HPDE6-E6E7 (cell line): ENCODE results near the gene ALOX15B.
"Not testable (repeated sequence)": the region's sequence is repeated elsewhere in the genome, so short reads cannot be mapped to it uniquely, and the experiment has no call there.

Experiments used
- DNase-seq: peaks from one replicate; pipeline ENCODE4 v3.0.0; 2011; ENCODE audit warnings: missing footprints; ENCODE audit errors: extremely low spot score

Gene ALOX15B

DNA sequence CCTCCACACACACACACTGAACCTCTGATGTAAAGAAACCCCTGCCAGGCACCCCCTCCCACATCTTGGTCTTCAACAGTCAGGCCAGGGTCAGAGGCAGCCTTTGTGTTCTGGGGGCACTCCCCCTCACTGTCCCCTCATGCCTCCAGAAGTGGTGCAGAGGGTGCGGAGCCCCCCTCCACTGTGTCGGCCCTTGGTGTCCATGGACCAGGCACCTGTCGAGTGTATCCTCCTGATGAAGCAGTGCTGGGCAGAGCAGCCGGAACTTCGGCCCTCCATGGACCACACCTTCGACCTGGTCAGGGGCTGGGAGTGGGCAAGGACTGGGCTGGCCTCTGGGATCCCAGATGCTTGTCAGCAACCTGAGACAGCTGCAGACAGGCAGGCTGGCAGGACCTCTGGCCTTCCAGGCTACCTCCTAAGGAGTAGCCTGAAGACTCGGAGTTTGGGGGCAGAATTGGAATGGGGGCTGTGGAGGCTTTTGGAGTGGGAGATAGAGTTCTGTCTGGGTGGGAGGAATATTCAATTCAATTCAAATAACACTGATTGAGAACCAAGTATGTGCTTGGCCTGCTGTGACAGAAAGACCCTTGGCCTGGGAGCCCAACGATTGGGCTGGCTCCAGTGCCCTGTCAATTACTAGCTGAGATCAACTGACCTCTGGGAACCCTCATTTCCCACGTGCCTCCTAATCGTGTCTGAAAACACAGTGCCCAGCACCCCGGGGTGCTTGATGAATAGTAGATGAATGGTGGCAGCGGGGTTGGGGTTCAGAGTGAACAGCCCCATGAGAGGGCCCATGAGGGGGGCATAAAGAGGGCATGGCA is 24.9 kb upstream of the ALOX15B start:
- no peak for DNase-seq

DNA sequence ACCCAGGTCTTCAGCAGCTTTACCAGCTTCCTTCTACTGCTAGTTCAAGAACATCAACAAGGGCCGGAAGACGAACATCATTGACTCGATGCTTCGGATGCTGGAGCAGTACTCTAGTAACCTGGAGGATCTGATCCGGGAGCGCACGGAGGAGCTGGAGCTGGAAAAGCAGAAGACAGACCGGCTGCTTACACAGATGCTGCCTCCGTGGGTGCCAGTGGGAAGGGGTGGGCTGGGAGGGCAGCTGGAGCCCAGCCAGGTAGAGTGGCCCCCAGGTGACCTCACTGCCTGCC is 24.4 kb upstream of the ALOX15B start:
- no peak for DNase-seq

DNA sequence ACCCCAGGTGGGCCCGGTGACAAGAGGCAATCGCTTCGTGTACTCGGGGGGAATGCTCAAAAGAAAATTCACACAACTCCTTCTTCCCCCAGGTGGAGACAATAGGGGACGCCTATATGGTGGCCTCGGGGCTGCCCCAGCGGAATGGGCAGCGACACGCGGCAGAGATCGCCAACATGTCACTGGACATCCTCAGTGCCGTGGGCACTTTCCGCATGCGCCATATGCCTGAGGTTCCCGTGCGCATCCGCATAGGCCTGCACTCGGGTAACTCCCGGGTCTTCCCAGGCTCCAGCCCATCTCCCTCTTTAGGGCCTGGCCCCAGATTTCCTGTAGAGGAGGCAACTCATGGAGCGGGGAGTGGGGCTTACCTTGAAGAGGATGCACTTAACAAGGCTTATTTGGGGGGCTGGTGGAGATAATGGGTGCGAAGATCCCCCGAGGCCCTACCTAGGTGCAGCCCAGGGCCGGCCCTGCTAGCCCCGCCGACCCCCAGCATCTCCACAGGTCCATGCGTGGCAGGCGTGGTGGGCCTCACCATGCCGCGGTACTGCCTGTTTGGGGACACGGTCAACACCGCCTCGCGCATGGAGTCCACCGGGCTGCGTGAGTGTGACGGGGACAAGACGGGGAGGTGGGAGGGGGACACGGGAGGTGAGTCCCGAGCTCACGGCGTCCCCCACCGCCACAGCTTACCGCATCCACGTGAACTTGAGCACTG is 23.5 kb upstream of the ALOX15B start:
- no peak for DNase-seq

DNA sequence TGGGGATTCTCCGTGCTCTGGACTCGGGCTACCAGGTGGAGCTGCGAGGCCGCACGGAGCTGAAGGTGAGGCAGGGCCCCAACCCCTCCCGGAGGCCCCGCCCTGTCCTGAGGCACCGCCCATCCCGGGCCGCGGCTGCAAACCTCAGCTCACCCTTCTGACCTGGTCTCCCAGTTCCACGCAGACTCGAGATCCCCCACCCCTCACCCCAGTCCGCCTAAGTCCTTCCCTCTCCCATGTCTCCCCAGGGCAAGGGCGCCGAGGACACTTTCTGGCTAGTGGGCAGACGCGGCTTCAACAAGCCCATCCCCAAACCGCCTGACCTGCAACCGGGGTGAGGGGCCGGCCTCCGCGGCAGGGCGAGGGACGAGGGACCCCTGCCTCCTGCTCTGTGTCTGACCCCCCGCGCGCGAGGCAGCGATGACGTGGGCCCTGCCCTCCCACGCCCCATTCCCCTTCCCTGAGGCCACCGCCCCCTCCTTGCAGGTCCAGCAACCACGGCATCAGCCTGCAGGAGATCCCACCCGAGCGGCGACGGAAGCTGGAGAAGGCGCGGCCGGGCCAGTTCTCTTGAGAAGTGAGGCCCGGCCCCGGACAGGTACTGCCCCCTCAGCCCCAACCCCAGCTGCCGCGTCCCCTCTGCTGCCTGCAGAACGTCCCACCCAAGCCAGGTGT is 22.8 kb upstream of the ALOX15B start:
- no peak for DNase-seq

DNA sequence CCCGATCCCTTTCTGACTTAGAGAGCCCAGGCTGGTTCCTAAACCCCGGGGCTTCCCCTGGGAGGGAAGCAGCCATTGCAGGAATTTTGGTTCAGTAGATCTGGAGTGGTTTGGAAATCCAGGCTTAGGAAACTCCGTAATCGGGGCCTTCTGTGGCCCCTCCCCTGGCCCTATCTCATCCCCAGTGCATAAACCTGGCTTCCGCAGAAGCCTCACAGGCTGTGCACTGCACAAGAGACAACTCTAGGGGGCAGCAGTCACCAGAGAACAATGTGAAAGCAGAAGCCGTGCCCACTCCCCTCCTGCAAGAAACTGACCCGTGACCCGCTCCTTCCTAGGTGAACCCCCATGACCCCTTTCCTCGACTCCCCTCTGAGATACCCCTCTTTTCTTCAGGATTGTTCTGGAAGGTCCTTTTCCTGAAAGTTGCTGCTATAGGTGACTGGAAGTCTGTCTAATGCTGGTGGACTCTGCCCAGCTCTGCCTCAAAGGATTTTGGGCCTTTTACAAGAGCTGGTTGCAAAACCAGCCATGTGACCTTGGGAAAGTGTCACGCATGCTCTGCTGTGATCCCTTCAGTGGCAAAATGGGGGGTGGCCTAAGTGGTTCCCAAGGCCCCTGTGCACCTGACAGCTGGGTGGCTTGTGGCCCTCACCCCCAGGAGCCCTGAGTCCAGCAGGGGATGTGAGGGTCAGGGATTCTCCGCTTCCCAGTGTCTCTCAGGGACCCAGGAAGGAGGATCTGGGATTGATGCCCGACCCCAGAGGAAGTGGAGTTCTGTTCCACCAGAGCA is 22.0 kb upstream of the ALOX15B start:
- peak; percentile 27 for DNase-seq

DNA sequence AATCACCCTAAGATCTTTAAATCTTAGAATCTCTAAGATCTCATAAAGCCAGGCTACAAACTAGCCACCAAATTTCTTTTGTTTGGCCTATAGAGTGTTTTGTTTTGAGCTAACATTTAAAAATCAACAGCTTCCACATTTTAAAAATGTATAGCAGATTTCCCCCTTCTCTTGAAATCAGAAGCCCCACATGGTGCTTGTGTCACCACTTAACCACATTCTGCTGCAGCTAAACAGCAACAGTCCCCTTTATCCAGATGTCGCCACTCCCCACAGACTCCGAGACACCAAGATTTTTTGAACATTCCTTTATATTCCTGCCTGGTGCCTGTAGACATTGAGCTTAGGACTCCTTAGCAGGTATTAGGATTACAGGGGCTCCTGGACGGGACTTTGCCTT is 20.4 kb upstream of the ALOX15B start:
- no peak for DNase-seq

DNA sequence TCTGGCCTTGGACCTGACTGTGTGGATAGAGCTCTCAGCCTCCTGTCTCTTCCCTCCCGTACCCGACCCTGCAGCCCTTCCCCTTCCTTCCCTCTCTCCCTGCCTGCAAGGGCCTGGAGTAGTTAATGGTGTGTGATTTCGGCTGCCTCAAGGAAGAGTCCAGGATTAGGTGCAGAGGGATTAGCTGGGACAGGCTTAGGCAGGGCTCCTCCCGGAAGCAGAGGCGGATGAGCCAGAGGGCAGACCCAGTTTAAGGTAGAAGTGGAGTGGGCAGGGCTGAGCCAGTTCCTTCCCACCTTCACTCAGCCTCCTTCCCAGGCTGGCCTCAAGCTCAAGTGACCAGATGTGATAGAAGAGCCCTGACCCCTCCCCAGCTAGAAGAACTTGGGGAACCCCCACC is 19.7 kb upstream of the ALOX15B start:
- DNase-seq = peak; percentile 71

DNA sequence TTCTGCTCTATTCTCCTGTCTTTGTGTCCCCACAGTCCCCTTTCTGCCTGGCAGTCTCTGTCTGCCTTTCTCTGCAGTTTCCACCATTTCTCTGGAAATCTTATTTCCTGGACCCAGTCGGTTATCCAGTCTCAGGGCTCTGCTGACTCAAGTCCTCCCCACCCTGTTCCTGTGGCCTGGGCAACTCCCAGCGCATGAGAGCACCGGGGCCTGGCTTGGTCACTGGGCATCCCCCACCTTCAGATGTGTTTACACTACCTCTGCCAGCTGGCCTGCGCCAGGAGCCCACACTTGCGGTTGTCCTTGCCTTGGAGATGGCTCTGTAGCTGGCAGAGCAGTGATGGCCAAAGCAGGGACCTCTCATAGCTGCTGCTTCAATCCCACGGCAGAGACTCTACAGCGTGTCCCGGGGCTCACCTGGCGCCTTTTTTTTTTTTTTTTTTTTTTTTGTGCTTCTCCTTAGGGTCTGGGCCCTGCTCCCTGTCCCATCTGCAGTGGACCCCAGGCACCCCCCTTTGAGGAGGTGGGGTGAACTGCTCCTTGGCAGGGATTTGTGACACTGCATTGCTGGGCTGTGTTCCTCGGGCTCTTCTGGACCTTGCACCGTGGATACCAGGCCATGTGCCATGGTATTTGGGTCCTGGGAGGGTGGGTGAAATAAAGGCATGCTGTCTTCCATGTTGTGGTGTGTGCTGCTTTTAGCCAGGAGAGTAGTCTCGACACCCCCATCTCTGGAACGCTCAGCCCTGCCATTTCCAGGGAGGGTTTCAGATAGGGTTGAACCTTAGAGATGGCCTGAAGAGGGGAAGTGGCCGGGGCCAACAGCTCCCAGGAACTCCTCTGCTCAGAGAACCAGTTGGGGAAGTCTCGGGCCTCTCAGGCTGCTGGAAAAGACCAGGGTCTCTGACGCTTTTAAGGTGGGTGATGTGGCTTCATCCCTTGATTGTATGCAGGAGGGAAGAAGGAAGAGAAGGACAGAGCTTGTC is 18.9 kb upstream of the ALOX15B start:
- DNase-seq = peak; percentile 65

DNA sequence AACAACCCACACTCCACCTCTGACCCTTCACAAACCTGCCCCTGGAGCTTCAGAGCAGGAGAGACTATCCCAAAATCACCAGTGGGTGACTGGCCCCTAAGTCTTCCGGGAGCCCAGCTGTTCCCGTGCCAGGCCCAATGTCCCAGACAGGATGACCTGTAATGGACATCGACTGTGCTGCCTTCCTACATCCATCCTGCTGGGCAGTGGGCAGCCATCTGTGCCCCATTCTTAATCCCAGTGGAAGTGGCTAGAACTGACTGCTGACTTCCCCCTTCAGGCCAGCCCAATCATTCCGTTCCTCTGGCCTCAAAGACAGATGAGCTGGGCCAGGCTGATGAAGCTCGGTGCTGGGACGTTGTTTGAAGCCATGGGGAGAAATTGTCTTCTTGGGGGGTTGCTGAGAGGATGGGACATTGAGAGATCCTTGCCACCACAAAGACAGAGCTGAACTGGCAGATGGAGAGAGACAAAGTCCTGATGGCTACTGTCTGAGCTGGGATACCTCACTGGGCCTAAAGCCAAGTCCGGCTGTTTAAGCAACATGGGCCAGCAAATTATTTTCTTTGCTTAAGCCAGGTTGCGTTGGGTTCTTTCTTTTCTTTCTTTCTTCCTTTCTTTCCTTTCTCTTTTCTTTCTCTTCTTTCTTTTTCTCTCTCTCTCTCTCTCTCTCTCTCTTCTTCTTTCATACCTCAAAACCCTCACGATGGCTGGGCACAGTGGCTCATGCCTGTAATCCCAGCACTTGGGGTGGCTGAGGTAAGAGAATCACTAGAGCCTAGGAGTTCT is 17.9 kb upstream of the ALOX15B start:
- no peak for DNase-seq

DNA sequence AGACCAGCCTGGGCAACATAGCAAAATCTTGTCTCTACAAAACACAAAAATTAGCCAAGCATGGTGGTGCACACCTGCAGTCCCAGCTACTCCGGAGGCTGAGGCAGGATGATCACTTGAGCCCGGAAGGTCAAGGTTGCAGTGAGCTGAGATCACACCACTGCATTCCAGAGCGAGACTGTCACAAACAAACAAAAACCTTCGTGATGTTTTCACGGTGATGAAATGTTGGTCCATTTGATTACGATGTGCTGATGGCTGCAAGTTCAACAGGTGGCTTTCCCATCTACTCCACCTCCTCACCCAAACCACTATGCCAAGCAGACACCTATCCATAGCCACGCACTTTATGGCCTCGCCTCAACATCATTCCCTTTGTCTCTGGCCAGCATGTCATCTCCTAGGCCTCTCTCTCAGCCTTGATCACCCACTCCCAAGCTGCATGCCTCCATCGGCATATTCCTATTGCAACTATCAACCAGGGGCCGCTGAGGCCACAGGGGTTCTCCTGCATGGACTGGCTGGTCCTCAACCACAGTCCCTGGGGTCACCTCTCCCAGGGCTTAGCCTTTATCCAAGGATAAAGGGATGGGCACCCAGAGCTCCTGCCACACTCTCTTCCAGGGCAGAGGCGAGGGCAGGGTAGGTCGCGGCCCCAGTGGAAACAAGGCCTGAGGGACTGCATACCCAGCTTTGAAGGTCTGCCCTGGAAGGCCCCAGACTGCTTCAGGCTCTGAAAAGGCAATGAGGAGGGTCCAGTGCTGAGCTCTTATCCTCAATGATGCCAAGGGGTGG is 17.1 kb upstream of the ALOX15B start:
- no peak for DNase-seq

DNA sequence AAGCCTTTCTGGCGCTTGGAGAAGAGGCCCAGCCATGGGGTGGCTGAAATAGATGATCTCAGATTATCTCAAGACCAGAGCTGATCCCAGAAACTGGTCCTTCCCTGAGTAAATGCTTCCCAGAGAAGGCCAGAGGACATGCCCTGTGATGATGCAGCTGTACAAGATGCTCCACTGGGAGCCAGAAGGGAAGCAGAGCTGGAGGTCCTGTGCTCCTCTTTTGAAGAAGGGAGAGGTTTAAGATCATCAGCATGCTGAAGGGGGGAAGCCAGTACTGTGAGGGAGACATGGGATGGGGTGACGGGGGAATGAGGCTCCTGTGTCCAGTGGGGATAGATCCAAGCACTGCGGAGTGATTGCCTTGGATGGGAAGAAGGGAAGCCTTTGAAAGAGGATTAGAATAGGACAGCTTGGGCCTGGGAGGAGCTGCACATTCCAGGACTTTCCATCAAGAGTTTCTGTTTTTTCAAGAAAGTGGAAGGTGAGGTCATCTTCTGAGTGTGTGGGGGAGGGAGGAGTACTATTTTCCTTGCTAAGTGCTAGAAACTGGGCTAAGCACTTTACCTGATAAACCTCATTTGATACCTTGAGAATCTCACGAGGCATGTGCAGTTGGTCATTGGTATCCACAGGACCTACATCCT is 16.4 kb upstream of the ALOX15B start:
- DNase-seq = no peak

DNA sequence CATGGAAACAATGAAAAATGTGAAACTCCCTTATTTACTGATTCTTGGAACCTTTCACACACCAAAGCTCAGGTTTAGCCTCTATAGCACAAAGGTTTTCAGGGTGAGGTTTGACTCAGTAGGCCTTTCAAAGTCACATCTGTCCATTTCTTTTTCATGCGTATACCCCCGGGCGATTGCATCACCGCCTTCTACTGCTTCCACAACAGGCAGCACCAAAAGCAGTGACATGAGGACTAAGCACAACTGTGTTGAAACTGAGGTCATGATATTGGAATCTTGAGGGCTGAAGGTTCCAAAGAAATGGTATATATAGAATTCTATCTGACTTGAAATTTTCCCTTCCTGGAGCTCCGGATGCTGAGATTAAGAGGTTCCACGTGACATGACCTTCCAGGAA is 14.7 kb upstream of the ALOX15B start:
- DNase-seq = not testable (repeated sequence)

DNA sequence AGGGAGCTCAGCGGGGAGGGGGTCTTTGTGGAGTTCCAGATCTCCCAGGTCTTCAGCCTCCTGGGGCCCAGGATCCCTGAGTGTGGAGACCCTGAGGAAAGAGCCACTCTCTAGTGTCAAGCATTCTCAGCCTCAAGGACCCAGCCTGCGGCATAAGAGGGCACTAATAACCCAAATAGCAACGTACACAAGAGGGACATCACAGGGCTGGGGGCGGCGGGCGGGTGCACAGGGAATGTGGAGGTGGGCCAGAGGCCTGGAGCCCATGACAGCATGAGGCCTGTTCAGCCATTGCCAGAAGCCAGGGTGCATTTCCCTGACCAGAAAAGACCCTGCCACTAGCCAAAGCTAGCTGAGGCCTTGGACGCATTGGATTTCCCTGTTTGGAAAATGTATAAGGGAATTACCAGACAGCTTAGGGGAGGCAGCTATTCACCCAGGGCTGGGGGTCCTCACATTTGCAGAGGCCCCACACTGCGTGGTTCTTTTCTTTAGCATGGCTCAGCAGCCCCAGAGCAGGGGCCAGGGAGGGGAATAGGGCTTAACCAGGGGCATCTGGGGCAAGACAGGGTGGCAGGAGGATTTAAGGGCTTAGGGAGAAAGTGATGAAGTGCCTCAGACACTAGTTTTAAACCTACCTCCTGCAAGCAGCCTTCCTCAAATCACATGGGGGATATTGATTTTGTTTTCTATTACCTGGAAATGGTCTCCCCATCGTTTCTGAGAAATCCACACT is 13.5 kb upstream of the ALOX15B start:
- no peak for DNase-seq

DNA sequence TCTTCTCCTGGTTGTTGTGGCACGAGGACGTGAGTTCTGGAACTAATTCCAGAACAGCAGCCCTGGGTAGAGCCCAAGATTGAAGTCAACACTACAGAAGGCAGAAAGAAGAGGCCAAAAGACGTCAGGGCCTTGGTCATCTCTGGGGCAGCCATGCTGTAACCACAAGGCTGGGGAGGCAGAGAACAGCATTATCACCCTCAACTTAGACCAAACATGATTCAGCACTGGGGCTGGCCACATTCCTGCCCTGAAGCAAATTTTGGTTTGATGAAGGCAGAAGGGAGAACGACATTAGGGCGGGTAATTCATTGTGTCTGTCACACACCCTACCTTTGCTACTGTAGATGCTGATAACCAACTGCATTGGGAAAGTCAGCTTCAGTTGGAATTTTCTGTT is 9.7 kb upstream of the ALOX15B start:
- peak; percentile 36 for DNase-seq

DNA sequence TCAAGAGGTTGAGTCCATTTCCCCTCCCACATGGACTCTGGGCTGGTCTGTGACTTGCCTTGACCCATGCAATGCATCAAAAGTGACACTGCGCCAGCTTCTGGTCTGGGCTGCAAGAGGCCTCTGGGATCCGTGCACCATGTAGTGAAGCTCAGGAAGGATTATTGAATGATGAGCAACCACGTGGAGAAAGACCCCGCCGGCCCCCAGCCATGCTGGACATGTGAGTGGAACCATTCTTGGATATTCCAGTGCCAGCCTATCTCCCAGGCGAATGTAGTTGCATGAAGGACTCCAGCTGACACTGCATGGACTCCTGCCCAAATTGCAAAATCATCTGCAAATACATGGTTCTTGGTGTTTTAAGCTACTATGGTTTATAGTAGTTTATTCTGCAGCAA is 7.6 kb upstream of the ALOX15B start:
- no peak for DNase-seq

DNA sequence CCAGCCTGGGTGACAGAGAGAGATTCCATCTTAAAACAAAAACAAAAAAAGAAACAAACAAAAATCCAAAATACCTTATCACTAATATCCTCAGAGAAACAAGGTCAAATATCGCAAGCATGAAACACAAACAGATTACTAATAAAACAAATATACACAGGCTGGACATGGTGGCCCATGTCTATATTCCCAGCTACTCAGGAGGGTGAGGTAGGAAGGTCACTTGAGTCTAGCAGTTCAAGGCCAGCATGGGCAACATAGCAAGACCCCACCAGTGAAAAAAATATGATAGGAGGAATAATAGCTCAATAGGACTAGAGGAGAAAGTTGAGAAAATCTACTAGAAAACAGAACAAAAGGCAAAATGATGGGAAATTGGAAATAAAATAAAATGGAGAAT is 6.9 kb upstream of the ALOX15B start:
- no peak for DNase-seq

DNA sequence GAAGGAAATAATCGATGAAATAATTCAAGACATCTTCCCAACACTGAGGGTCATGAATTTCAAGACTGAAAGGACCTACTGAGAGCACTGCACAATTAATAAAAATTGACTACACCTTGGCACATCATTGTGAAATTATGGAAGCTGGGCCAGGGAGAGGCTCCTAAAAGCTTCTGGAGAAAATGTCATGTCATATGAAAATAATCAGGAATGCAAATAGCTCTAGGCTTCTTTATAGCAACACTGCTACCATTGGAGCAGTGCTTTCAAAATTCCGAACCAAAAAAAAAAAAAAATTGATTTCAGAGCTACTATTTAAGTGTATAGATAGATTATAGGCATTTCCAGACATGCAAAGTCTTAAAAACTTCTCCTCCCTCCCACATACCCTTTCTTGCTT is 6.4 kb upstream of the ALOX15B start:
- DNase-seq = no peak

DNA sequence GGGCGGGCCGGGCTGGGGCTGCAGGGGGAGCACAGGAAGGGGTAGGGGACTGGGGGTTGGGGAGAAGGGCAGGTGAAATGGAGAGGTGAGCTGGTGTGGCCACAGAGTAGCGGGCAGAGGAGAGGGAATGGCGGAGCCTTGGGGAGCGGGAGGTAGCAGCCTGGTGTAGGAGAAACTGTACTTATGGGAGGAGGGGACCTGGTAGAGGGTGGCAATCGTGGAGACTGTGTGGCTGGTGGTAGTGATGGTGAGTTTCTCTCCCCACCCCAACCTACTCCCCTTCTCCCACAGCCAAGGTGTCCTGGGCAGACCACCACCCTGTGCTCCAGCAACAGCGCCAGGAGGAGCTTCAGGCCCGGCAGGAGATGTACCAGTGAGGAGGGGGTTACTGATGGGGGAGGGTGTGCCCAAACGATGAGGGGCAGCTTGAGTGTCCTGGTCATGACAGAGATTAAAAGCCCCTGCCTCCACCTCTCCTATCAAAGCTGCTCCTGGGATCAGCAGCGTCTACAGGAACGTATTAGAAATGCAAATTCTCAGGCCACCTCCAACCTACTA is 831 bp downstream of the ALOX15B start:
- DNase-seq = no peak
